Measurements from ENCODE around the gene TRAF7.

TRAF7 gene

DNA sequence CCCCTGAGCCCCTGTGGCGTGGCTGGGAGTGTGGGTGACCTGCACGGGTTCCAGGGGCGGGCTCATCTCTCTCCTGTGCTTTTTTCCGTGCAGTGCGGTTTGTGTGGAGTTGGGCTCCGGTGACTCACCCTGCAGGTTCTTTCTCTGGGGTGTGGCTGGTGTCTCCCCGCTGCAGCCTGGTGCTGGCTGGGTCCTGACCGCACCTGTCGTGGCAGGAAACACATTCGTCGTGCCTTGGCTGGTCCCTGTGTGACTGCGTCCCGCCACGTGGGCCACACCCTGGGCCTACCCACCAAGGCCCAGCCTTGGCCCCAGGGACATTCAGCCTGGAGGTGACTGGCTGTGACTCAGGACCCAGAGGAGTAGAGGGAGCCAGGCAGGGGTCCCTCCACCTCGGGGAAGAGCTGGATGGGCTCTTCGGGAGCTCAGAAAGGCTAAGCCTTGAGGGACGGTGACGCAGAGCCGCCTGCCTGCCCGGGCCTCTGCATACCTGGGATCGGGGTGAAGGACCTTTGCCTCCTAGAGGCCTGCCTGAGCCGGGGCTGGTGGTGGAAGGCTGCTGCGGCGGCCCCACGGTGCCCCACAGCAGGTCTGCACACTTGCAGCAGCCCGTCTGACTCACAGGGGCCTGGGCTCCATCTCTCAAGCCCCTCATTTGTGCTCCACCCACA is 7.8 kb downstream of the TRAF7 start:
- H3K9ac ChIP-seq (ENCODE audit: low read depth, low read length) = no peak overlapping the region
- no peak overlapping the region for H3K4me3 ChIP-seq (ENCODE audit: low read depth, low read length)
- H3K9me3 ChIP-seq (ENCODE audit: control insufficient read depth, insufficient read depth, low read length) = no peaks in the 10 kb centered on the region
- H3K4me1 ChIP-seq (ENCODE audit: control insufficient read depth, insufficient read depth, low read length) = peaks cover 5% of the 10 kb centered on the region
- no peaks in the 10 kb centered on the region for H3K27me3 ChIP-seq (ENCODE audit: control insufficient read depth, insufficient read depth, low read length)
- peaks cover 34% of the 10 kb centered on the region for H3K36me3 ChIP-seq (ENCODE audit: control insufficient read depth, insufficient read depth, low read length)

DNA sequence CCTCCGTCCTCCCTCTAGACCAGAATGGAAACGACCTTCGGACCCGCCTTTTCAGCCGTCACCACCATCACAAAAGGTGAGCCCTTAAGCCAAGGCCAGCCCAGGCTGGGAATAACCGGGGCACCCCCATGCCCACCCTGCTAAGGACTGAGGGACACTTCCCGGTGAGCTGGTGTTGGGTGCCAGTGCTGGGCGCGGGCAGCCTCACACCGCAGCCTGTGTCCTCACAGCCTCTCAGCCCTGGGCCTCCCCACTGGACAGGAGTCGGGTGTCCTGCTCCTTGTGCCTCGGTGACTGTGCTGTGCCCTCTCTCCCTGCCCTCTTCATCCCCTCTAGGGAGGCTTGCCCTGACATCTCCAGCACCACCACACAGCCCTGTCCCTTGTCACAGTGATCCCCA is 10.3 kb downstream of the TRAF7 start:
- Histone ChIP-seq H3K4me1 (ENCODE audit: control insufficient read depth, insufficient read depth, low read length) (no peaks in the 10 kb centered on the region), H3K9me3 (ENCODE audit: control insufficient read depth, insufficient read depth, low read length) (no peaks in the 10 kb centered on the region), H3K4me3 (ENCODE audit: low read depth, low read length) (no peak overlapping the region), H3K27me3 (ENCODE audit: control insufficient read depth, insufficient read depth, low read length) (no peaks in the 10 kb centered on the region), H3K36me3 (ENCODE audit: control insufficient read depth, insufficient read depth, low read length) (peaks cover 43% of the 10 kb centered on the region), H3K9ac (ENCODE audit: low read depth, low read length) (no peak overlapping the region)

DNA sequence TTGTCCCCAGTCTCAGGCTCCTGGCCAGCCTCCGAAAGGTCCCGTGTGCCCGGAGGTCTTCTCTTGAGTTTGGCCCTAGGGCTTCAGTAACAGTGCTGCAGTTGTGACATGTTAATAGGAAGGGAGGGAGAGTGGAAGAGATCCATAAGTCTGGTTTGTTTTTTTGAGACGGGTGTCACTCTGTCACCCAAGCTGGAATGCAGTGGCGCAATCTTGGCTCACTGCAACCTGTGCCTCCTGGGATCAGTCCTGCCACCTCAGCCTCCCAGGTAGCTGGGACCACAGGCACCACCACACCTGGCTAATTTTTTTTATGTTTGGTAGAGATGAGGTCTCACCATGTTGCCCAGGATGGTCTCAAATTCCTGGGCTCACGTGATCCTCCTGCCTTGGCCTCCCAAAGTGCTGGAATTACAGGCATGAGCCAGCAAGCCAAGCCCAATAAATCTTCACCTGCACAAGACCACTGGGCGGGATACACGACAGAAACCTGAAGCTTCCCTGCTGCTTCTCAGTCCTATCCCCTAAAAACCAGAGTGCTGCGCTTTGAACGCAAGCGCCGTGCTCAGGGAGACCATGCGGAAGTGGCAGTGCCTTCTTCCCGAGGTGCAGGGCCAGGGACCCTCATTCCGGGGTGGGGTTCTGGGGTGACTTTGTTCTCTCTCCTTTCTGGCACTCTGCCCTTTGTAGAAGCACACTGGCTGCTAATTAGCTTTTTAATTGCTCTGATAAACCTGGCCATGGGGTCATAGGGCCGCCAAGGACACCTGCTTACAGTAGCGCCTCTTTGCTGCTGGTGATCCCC is 10.9 kb downstream of the TRAF7 start:
- Histone ChIP-seq H3K4me1 (ENCODE audit: control insufficient read depth, insufficient read depth, low read length) (no peaks in the 10 kb centered on the region), H3K9ac (ENCODE audit: low read depth, low read length) (no peak overlapping the region), H3K4me3 (ENCODE audit: low read depth, low read length) (no peak overlapping the region), H3K27me3 (ENCODE audit: control insufficient read depth, insufficient read depth, low read length) (no peaks in the 10 kb centered on the region), H3K36me3 (ENCODE audit: control insufficient read depth, insufficient read depth, low read length) (peaks cover 48% of the 10 kb centered on the region), H3K9me3 (ENCODE audit: control insufficient read depth, insufficient read depth, low read length) (no peaks in the 10 kb centered on the region)

GRCh38 chr16:2167068-2167638 is 11.6 kb downstream of the TRAF7 start:
- H3K27me3 ChIP-seq (ENCODE audit: control insufficient read depth, insufficient read depth, low read length) = no peaks in the 10 kb centered on the region

GRCh38 chr16:2170080-2170479 is 14.5 kb downstream of the TRAF7 start:
- no peak overlapping the region for H3K9ac ChIP-seq (ENCODE audit: low read depth, low read length)
- H3K4me3 ChIP-seq (ENCODE audit: low read depth, low read length) = no peak overlapping the region
- no peaks in the 10 kb centered on the region for H3K9me3 ChIP-seq (ENCODE audit: control insufficient read depth, insufficient read depth, low read length)
- no peaks in the 10 kb centered on the region for H3K4me1 ChIP-seq (ENCODE audit: control insufficient read depth, insufficient read depth, low read length)
- no peaks in the 10 kb centered on the region for H3K27me3 ChIP-seq (ENCODE audit: control insufficient read depth, insufficient read depth, low read length)
- peaks cover 65% of the 10 kb centered on the region for H3K36me3 ChIP-seq (ENCODE audit: control insufficient read depth, insufficient read depth, low read length)

More at GRCh38 chr16:2167068-2167638, 11.6 kb downstream of the TRAF7 start:
- H3K9me3 ChIP-seq (ENCODE audit: control insufficient read depth, insufficient read depth, low read length) = no peaks in the 10 kb centered on the region
- no peak overlapping the region for H3K4me3 ChIP-seq (ENCODE audit: low read depth, low read length)
- peaks cover 54% of the 10 kb centered on the region for H3K36me3 ChIP-seq (ENCODE audit: control insufficient read depth, insufficient read depth, low read length)
- H3K4me1 ChIP-seq (ENCODE audit: control insufficient read depth, insufficient read depth, low read length) = no peaks in the 10 kb centered on the region
- H3K9ac ChIP-seq (ENCODE audit: low read depth, low read length) = no peak overlapping the region

- H3K36me3 ChIP-seq (ENCODE audit: control insufficient read depth, insufficient read depth, low read length) = peaks cover 67% of the 10 kb centered on the region
- no peak overlapping the region for H3K4me3 ChIP-seq (ENCODE audit: low read depth, low read length)
- H3K27me3 ChIP-seq (ENCODE audit: control insufficient read depth, insufficient read depth, low read length) = no peaks in the 10 kb centered on the region
- no peaks in the 10 kb centered on the region for H3K4me1 ChIP-seq (ENCODE audit: control insufficient read depth, insufficient read depth, low read length)
- H3K9me3 ChIP-seq (ENCODE audit: control insufficient read depth, insufficient read depth, low read length) = no peaks in the 10 kb centered on the region
- H3K9ac ChIP-seq (ENCODE audit: low read depth, low read length) = no peak overlapping the region
Observed at GRCh38 chr16:2170587-2171435, 15.2 kb downstream of the TRAF7 start.

GRCh38 chr16:2171601-2172178 is 16.1 kb downstream of the TRAF7 start:
- Histone ChIP-seq H3K27me3 (ENCODE audit: control insufficient read depth, insufficient read depth, low read length) (no peaks in the 10 kb centered on the region), H3K9me3 (ENCODE audit: control insufficient read depth, insufficient read depth, low read length) (no peaks in the 10 kb centered on the region), H3K4me1 (ENCODE audit: control insufficient read depth, insufficient read depth, low read length) (no peaks in the 10 kb centered on the region), H3K36me3 (ENCODE audit: control insufficient read depth, insufficient read depth, low read length) (peaks cover 68% of the 10 kb centered on the region), H3K9ac (ENCODE audit: low read depth, low read length) (no peak overlapping the region), H3K4me3 (ENCODE audit: low read depth, low read length) (no peak overlapping the region)

DNA sequence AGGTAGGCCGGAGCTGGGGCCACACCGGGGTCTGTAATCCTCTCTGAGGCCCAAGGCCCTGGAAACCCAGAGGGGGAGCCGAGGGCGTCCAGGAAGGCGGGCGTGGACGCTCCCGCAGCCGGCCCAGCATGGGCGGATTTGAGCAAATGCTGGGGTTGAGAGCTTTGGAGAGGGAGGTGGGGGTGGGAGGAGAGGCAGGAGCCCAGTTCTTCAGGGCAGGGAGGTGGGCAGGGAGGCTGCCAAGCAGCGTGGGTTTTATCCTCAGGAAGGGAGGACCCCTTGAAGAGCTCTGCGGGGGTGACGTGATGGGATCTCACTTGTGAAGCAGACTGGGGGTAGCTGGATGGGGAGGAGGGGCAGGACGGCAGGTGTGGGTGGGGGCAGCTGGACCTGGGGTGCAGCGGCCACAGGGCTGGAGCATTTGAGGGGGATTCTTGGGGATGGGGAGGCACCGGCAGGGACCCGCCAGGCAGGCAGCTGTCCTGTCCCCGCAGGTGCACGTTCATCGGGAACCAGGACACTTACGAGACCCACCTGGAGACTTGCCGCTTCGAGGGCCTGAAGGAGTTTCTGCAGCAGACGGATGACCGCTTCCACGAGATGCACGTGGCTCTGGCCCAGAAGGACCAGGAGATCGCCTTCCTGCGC is 17.2 kb downstream of the TRAF7 start:
- Histone ChIP-seq H3K36me3 (ENCODE audit: control insufficient read depth, insufficient read depth, low read length) (peaks cover 64% of the 10 kb centered on the region), H3K4me3 (ENCODE audit: low read depth, low read length) (no peak overlapping the region), H3K27me3 (ENCODE audit: control insufficient read depth, insufficient read depth, low read length) (no peaks in the 10 kb centered on the region), H3K9ac (ENCODE audit: low read depth, low read length) (no peak overlapping the region), H3K4me1 (ENCODE audit: control insufficient read depth, insufficient read depth, low read length) (no peaks in the 10 kb centered on the region), H3K9me3 (ENCODE audit: control insufficient read depth, insufficient read depth, low read length) (no peaks in the 10 kb centered on the region)

GRCh38 chr16:2173366-2173765 is 17.8 kb downstream of the TRAF7 start:
- no peak overlapping the region for H3K9ac ChIP-seq (ENCODE audit: low read depth, low read length)
- H3K9me3 ChIP-seq (ENCODE audit: control insufficient read depth, insufficient read depth, low read length) = no peaks in the 10 kb centered on the region
- H3K4me3 ChIP-seq (ENCODE audit: low read depth, low read length) = no peak overlapping the region
- no peaks in the 10 kb centered on the region for H3K4me1 ChIP-seq (ENCODE audit: control insufficient read depth, insufficient read depth, low read length)
- peaks cover 58% of the 10 kb centered on the region for H3K36me3 ChIP-seq (ENCODE audit: control insufficient read depth, insufficient read depth, low read length)
- H3K27me3 ChIP-seq (ENCODE audit: control insufficient read depth, insufficient read depth, low read length) = no peaks in the 10 kb centered on the region

DNA sequence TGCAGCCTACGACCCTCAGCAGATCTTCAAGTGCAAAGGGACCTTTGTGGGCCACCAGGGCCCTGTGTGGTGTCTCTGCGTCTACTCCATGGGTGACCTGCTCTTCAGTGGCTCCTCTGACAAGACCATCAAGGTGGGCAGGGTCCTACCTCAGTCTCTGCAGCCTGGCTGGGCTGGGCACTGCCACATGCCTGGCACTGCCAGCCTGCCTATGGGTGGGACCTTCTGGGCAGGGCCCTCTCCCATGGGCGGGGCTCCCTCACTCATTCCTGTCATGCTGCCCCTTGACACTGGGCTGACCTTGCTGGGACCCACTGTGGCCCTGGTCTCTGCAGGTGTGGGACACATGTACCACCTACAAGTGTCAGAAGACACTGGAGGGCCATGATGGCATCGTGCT is 18.3 kb downstream of the TRAF7 start:
- no peaks in the 10 kb centered on the region for H3K9me3 ChIP-seq (ENCODE audit: control insufficient read depth, insufficient read depth, low read length)
- H3K4me1 ChIP-seq (ENCODE audit: control insufficient read depth, insufficient read depth, low read length) = no peaks in the 10 kb centered on the region
- H3K36me3 ChIP-seq (ENCODE audit: control insufficient read depth, insufficient read depth, low read length) = peaks cover 56% of the 10 kb centered on the region
- H3K4me3 ChIP-seq (ENCODE audit: low read depth, low read length) = no peak overlapping the region
- no peak overlapping the region for H3K9ac ChIP-seq (ENCODE audit: low read depth, low read length)
- H3K27me3 ChIP-seq (ENCODE audit: control insufficient read depth, insufficient read depth, low read length) = no peaks in the 10 kb centered on the region

All from iPS-15b (cell line).